ENCODE results near the gene ESX1. TPM values are rescaled to one million over a fixed set of nuclear protein-coding genes. Genes with fewer than 3 reads are reported as not detected.
"Not testable (repeated sequence)": the region's sequence is repeated elsewhere in the genome, so short reads cannot be mapped to it uniquely, and the experiment has no call there.

The ESX1 gene
- total and polyA plus RNA-seq, 2 experiments from 2014 or later = not detected

GRCh38 chrX:104250470-104250869 lies 4.3 kb downstream of the ESX1 start:
- H3K27me3 ChIP-seq (replicated peaks; ENCODE audit: insufficient read depth) = peaks cover 20% of the 10 kb centered on the region; the same call in 1 of the 2 replicates
- no peaks in the 10 kb centered on the region for H3F3A ChIP-seq (ENCODE audit: insufficient read depth)
- H3K4me2 ChIP-seq (ENCODE audit: unreplicated experiment) = no peak overlapping the region
- no peak overlapping the region for H3K9ac ChIP-seq
- no peak overlapping the region for H3K4me3 ChIP-seq
- H3K9me2 ChIP-seq (ENCODE audit: insufficient read depth) = no peaks in the 10 kb centered on the region
- no peaks in the 10 kb centered on the region for H3K4me1 ChIP-seq (ENCODE audit: insufficient read depth)
- no peaks in the 10 kb centered on the region for H3K79me2 ChIP-seq (ENCODE audit: insufficient read depth)
- no peaks in the 10 kb centered on the region for H3K9me3 ChIP-seq (ENCODE audit: low read depth)
- no peaks in the 10 kb centered on the region for H3K36me3 ChIP-seq (ENCODE audit: low read depth)
- TF ChIP-seq EZH2phosphoT487 (IDR thresholded peaks at IDR 0.05; ENCODE audit: insufficient read depth, low read depth) = no peak
- TF ChIP-seq EZH2 (IDR thresholded peaks at IDR 0.05; ENCODE audit: insufficient read depth, poor library complexity, severe bottlenecking) = no peak
- no peak overlapping the region for H3K27ac ChIP-seq
- DNase-seq = no peak
- in situ Hi-C loops (cut with MboI) = no loop called here
- no peak overlapping the region for H2AFZ ChIP-seq
- no peaks in the 10 kb centered on the region for H4K20me1 ChIP-seq (ENCODE audit: insufficient read depth)
- 85 to 90% methylated on average over 6 to 17 of the region's 17 CpGs for WGBS, 2 experiments (ENCODE audit: low coverage in 1 of 2, low lambda C conversion rate in 2 of 2, missing lambda C conversion rate in 2 of 2)

- H3K27me3 ChIP-seq (replicated peaks; ENCODE audit: insufficient read depth); H3K9me3 ChIP-seq (ENCODE audit: low read depth); in situ Hi-C loops (cut with MboI): not testable (repeated sequence)
These were observed 24.7 kb downstream of the ESX1 start for GRCh38 chrX:104230060-104230459.

GRCh38 chrX:104211187-104211586 lies 43.5 kb downstream of the ESX1 start:
- no peaks in the 10 kb centered on the region for H3K27me3 ChIP-seq (replicated peaks; ENCODE audit: insufficient read depth)
- H3K4me3 ChIP-seq = no peak overlapping the region
- no peak overlapping the region for H3K9ac ChIP-seq
- H3K36me3 ChIP-seq (ENCODE audit: low read depth) = no peaks in the 10 kb centered on the region
- H3K4me1 ChIP-seq (ENCODE audit: insufficient read depth) = no peaks in the 10 kb centered on the region
- TF ChIP-seq EZH2phosphoT487 (IDR thresholded peaks at IDR 0.05; ENCODE audit: insufficient read depth, low read depth) = no peak
- TF ChIP-seq EZH2 (IDR thresholded peaks at IDR 0.05; ENCODE audit: insufficient read depth, poor library complexity, severe bottlenecking) = no peak
- H3K79me2 ChIP-seq (ENCODE audit: insufficient read depth) = no peaks in the 10 kb centered on the region
- 86 to 92% methylated on average over 5 of the region's 5 CpGs for WGBS, 2 experiments (ENCODE audit: low coverage in 1 of 2, low lambda C conversion rate in 2 of 2, missing lambda C conversion rate in 2 of 2)
- H3K9me3 ChIP-seq (ENCODE audit: low read depth) = no peaks in the 10 kb centered on the region
- H3K4me2 ChIP-seq (ENCODE audit: unreplicated experiment) = no peak overlapping the region
- DNase-seq = no peak
- no peaks in the 10 kb centered on the region for H3K9me2 ChIP-seq (ENCODE audit: insufficient read depth)
- in situ Hi-C loops (cut with MboI) = no loop called here
- no peak overlapping the region for H3K27ac ChIP-seq
- H2AFZ ChIP-seq = no peak overlapping the region
- H3F3A ChIP-seq (ENCODE audit: insufficient read depth) = no peaks in the 10 kb centered on the region
- no peaks in the 10 kb centered on the region for H4K20me1 ChIP-seq (ENCODE audit: insufficient read depth)

More at GRCh38 chrX:104230060-104230459, 24.7 kb downstream of the ESX1 start:
- H3K9me2 ChIP-seq (ENCODE audit: insufficient read depth); H3K4me2 ChIP-seq (ENCODE audit: unreplicated experiment); H3K36me3 ChIP-seq (ENCODE audit: low read depth); H3K27ac ChIP-seq; DNase-seq; H3K4me1 ChIP-seq (ENCODE audit: insufficient read depth); H4K20me1 ChIP-seq (ENCODE audit: insufficient read depth); H3K9ac ChIP-seq; H2AFZ ChIP-seq; H3F3A ChIP-seq (ENCODE audit: insufficient read depth); H3K4me3 ChIP-seq; H3K79me2 ChIP-seq (ENCODE audit: insufficient read depth): not testable (repeated sequence)
- 72 to 77% methylated on average over 4 to 10 of the region's 10 CpGs for WGBS, 2 experiments (ENCODE audit: low coverage in 1 of 2, low lambda C conversion rate in 2 of 2, missing lambda C conversion rate in 2 of 2)

GRCh38 chrX:104205548-104205947 lies 49.2 kb downstream of the ESX1 start:
- Histone ChIP-seq H3K9ac (no peak overlapping the region), H3K4me2 (ENCODE audit: unreplicated experiment) (no peak overlapping the region), H3K27me3 (replicated peaks; ENCODE audit: insufficient read depth) (no peaks in the 10 kb centered on the region), H3K4me3 (no peak overlapping the region), H3F3A (ENCODE audit: insufficient read depth) (no peaks in the 10 kb centered on the region), H4K20me1 (ENCODE audit: insufficient read depth) (no peaks in the 10 kb centered on the region), H3K9me2 (ENCODE audit: insufficient read depth) (no peaks in the 10 kb centered on the region), H3K9me3 (ENCODE audit: low read depth) (no peaks in the 10 kb centered on the region), H3K4me1 (ENCODE audit: insufficient read depth) (no peaks in the 10 kb centered on the region), H3K79me2 (ENCODE audit: insufficient read depth) (no peaks in the 10 kb centered on the region), H2AFZ (no peak overlapping the region), H3K27ac (no peak overlapping the region), H3K36me3 (ENCODE audit: low read depth) (no peaks in the 10 kb centered on the region)
- DNase-seq = no peak
- in situ Hi-C loops (cut with MboI) = no loop called here
- TF ChIP-seq EZH2 (IDR thresholded peaks at IDR 0.05; ENCODE audit: insufficient read depth, poor library complexity, severe bottlenecking) = no peak
- no peak for TF ChIP-seq EZH2phosphoT487 (IDR thresholded peaks at IDR 0.05; ENCODE audit: insufficient read depth, low read depth)
- 78 to 79% methylated on average over 4 to 5 of the region's 5 CpGs for WGBS, 2 experiments (ENCODE audit: low coverage in 1 of 2, low lambda C conversion rate in 2 of 2, missing lambda C conversion rate in 2 of 2)

Other genes starting within 250 kb of the ESX1 start
- not detected in 2 replicates for gene H2BW1, start 241.2 kb downstream of the ESX1 start, total RNA-seq (2014; rRNA removed; shearing (Covaris generic))
- gene H2BW1, start 241.2 kb downstream of the ESX1 start, polyA plus RNA-seq (2016; fragmentation: Nextera tagmentation; extraction: Ambion mirVana) = not detected in 2 replicates
- not detected in 2 replicates for gene H2BW2, start 215.0 kb downstream of the ESX1 start, total RNA-seq (2014; rRNA removed; shearing (Covaris generic))
- gene H2BW2, start 215.0 kb downstream of the ESX1 start, polyA plus RNA-seq (2016; fragmentation: Nextera tagmentation; extraction: Ambion mirVana) = not detected in 2 replicates
- 1.8 and 4.1 TPM in 2 replicates for gene TMSB15C, start 178.7 kb downstream of the ESX1 start, total RNA-seq (2014; rRNA removed; shearing (Covaris generic))
- gene TMSB15C, start 178.7 kb downstream of the ESX1 start, polyA plus RNA-seq (2016; fragmentation: Nextera tagmentation; extraction: Ambion mirVana) = 0.30 and 0.39 TPM in 2 replicates
- 1.4 TPM in 1 of 2 replicates, not detected in the other for gene ZCCHC18, start 142.4 kb downstream of the ESX1 start, total RNA-seq (2014; rRNA removed; shearing (Covaris generic))
- 0.57 and 0.58 TPM in 2 replicates for gene ZCCHC18, start 142.4 kb downstream of the ESX1 start, polyA plus RNA-seq (2016; fragmentation: Nextera tagmentation; extraction: Ambion mirVana)
- 6.1 and 9.9 TPM in 2 replicates for gene SLC25A53, start 97.9 kb downstream of the ESX1 start, total RNA-seq (2014; rRNA removed; shearing (Covaris generic))
- 6.0 and 6.2 TPM in 2 replicates for gene SLC25A53, start 97.9 kb downstream of the ESX1 start, polyA plus RNA-seq (2016; fragmentation: Nextera tagmentation; extraction: Ambion mirVana)
- gene FAM199X, start 88.5 kb downstream of the ESX1 start, total RNA-seq (2014; rRNA removed; shearing (Covaris generic)) = 16.1 and 16.9 TPM in 2 replicates
- 8.1 and 9.7 TPM in 2 replicates for gene FAM199X, start 88.5 kb downstream of the ESX1 start, polyA plus RNA-seq (2016; fragmentation: Nextera tagmentation; extraction: Ambion mirVana)

All from GM23248 (cell line).